GM12874 (cell line): ENCODE results near the gene SDHC.

ENCODE experiments used
- TF ChIP-seq, protein P1 (sequence below): IDR thresholded peaks from 2 replicates; pipeline ENCODE4 v1.5.1; 2011; ENCODE audit warnings: low read depth, mild to moderate bottlenecking, control low read depth, low read length, moderate library complexity; ENCODE audit not compliant: insufficient read depth

The SDHC gene

GRCh38 chr1:161300478-161300877 lies 13.7 kb upstream of the SDHC start:
- TF ChIP-seq, protein P1, sequence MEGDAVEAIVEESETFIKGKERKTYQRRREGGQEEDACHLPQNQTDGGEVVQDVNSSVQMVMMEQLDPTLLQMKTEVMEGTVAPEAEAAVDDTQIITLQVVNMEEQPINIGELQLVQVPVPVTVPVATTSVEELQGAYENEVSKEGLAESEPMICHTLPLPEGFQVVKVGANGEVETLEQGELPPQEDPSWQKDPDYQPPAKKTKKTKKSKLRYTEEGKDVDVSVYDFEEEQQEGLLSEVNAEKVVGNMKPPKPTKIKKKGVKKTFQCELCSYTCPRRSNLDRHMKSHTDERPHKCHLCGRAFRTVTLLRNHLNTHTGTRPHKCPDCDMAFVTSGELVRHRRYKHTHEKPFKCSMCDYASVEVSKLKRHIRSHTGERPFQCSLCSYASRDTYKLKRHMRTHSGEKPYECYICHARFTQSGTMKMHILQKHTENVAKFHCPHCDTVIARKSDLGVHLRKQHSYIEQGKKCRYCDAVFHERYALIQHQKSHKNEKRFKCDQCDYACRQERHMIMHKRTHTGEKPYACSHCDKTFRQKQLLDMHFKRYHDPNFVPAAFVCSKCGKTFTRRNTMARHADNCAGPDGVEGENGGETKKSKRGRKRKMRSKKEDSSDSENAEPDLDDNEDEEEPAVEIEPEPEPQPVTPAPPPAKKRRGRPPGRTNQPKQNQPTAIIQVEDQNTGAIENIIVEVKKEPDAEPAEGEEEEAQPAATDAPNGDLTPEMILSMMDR, result no peak

DNA sequence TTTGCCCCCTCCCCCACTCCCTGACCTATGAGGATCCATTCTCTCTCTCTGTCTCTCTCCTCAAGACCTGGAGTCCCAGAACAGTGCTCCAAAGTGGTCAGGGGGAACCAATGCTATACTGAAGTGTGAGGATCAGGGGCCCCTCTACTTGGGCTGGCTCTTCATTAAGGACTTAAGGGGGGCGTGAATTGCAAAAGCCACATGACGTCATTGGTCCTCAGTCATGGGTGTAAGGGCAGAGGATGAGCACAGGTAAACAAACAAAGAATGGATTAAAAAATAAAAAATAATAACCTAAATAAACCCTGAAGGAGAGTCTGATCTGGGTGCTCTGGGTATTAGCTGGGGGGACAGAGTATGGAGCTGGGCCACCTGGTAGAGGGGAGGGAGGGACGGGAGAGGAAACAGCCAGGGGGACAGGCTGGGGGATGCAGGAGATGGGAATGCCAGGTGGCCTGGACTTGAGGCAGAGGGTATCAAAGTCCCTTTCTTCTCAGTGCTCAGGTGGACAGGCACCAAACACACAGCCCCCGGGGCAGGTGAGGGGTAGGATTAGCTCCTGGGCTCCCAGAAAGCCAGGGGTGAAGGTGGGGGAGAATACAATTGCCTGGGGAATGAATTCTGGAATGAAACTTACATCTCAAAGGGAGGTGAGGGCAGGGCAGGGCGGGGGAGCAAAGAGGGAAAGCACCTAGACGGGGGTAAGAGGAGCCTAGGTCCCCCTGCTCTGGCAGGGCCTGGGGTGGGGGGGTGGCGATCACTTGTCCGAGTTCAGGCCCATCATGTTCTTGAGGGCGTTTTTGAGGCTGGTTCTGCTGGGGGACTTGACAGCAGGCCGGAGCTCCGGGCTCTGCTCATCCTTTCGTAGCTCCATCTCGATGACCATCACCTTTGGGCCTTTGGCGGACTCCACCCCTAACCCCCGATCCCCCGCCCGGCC lies 9.0 kb upstream of the SDHC start:
- TF ChIP-seq, protein P1, result no peak

DNA sequence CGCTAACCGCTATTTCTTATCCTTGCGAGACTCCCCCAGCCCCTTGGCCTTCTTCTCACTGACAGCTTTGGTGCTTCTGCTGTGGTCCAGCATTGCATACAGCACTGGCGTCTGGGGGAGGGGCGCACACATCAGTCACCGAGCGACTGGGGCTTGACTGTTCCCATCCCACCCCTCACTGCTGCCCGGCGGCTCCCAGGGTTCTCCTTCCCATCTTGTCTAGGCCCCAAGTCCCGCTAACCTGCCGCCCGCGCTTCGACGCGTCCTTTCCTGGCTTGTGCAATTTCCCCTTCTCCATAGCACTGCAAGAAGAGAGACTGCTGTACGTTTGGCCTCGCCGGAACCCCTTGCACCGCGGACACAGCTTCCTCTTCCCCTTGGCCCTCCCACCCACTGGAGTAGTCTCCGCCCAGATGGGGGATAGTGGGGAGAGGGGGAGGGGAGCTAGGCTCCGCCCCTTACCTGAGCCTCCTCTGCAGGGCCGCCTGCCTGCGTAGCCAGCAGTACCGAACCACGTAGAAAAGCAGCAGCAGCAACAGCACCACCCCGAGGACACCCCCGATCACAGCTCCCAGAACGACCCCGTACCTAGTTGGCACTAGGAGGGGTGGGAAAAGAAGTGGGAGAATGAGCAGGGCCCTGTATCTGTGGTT lies 8.2 kb upstream of the SDHC start:
- TF ChIP-seq, protein P1, result peak; percentile 60

DNA sequence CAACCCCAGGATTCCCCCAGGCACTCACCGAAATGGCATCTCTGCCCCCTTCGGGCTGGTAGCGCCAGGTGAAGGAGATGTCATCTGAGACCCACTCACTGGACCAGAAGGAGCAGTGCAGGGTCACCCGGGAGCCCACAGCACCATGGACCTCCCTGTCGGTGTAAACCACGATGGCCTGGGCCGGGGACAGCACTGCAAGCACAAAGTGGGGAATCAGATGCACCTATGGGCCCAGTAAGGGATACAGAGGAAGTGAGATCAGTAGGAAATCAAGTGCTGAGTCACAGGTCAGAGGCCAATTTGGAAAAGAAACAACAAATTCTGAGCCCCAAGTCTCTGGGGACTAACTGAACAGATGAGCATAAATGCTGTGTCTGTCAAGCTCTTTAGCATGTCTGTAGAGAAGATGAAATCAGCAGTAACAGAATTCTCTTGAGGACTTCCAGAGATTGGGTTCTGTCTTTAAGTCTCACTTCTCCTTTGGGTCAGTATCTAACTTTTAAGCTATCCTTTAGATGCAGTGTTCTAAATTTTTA lies 6.9 kb upstream of the SDHC start:
- TF ChIP-seq, protein P1, result no peak

DNA sequence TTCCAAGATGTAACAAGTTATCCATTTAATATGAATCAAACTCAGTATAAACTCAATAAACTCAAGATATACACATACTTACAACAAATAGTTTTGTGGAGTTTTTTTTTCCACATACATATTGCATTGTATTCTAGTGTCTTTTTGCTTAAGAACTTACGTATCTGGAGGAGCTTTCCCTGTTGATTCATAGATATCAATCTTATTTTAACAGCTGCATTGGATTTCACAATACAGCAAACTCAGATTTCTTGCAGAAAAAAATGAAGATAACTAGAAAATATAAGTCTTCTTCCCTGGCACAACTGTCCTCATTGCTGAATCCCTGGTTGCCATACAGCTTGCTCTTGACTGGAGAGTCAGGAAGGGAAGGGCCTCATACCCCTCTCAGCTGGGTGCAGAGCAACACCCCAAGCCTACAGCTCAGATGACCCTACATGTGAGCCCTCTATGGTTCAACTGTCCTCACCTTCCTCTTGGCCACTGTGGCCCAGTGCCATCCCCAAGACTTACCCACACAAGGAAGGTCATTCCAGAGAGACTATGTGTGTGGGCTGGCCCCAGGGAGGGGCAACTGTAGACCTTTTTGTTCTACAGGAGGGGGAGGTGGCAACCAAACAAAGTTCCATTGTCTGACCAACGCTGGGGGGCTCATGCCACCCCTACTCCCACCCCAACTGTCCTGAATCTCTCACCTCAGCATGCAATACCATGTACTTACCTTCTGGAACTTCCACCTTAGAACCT lies 6.1 kb upstream of the SDHC start:
- TF ChIP-seq, protein P1, result no peak

- TF ChIP-seq, protein P1, result no peak
Observed at GRCh38 chr1:161309868-161310267, 4.3 kb upstream of the SDHC start, which contains the start of gene MPZ. Gene MPZ, minus strand, starts transcription at chr1:161309968. Its CDS starts 63 bp downstream, at chr1:161309905.
